HG03558 (cell line): Measurements from ENCODE around the gene PRMT3.
A peak's percentile ranks its signal among the peaks of the same experiment; 100 is the strongest.
"Not testable (repeated sequence)": the region's sequence is repeated elsewhere in the genome, so short reads cannot be mapped to it uniquely, and the experiment has no call there.

Experiments used
- ATAC-seq: cut with Tn5 transposase; IDR thresholded peaks from one replicate; pipeline ENCODE4 v1.9.1; 2021; ENCODE audit warnings: moderate number of reproducible peaks; ENCODE audit not compliant: unreplicated experiment; ENCODE audit errors: extremely low read depth

The PRMT3 gene

GRCh38 chr11:20373568-20374209 is 13.8 kb upstream of the PRMT3 start:
- ATAC-seq = no peak

GRCh38 chr11:20374741-20375300 is 12.7 kb upstream of the PRMT3 start:
- no peak for ATAC-seq

DNA sequence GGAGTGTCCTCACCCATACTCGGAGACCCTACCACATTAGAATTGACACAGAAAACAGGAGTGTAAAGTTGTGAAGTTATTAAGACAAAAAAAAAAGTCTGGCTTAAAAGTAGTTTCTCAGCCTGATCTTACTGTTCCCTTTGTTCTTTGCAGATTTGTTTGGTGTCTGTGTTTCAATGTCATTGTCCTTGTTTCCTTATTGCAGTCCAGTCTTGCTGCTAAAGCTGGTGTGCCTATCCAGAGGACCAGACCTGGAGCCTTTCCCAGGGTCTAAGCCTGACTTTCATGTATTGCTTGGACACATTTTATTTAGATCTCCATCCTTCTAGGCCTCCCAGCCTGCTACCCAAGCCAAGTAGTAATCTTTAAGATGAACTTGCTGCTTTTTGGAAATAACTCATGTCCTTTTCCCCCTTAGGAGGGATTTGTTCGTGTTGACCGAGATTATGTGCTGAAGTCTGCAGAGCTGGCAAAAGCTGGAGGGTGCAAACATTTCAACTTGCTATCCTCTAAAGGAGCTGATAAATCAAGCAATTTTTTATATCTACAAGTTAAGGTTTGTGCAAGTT is 11.3 kb upstream of the PRMT3 start:
- no peak for ATAC-seq

DNA sequence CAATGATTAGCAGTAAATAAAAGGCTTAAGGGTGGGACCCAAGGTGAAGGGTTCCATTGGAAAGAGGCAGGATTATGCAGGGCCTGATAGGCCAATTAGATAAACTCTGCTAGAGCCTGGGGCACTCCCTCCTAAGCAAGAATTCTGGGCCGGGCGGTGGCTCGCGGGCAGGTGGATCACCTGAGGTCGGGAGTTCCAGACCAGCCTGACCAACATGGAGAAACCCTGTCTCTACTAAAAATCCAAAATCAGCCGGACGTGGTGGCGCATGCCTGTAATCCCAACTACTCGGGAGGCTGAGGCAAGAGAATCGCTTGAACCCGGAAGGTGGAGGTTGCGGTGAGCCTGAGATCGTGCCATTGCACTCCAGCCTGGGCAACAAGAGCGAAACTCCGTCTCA is 1.5 kb upstream of the PRMT3 start:
- not testable (repeated sequence) for ATAC-seq

DNA sequence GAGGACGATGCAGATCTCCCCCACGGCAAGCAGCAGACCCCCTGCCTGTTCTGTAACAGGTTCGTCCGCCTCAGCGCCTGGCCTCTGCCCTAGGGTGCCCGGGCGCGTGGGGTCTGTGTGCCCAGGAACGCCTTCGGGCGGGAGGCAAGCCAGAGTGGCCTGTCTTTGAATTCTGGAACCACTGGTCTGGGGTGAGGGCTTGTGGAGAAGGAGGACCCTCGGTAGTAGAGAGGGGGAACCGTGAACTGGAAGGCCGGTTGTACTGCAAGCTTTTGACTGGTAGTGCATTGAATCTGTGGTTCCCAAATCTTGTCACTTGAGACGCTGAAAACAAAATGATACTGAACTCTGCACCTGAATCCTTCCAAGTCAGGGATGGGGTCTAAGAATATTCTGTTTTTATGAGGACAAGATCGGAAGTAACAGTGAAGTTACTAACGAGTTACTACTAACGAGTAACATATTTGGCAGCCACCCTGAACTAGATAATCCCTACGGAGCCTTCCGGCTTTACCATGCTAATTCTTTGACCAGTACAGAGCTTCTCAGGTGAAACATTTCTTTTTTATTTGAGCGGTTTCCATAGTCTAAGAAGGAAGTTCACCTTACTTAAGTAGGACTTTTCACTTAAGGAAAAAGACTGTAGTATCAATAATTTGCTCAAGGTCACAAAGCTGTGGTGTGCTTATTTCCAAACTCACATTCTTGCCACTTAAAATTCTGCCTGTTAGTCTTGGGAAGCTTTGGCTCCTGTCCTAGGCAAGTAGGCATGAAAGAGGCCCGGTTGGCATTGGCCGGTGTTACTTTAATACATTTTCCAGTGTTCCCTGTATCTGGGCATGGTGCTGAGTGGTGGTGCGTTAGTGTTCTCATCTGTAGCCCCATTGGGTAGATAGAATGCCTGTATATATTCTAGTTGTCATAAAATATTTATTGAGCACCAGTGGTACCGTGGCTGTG is 860 bp downstream of the PRMT3 start:
- ATAC-seq = no peak

DNA sequence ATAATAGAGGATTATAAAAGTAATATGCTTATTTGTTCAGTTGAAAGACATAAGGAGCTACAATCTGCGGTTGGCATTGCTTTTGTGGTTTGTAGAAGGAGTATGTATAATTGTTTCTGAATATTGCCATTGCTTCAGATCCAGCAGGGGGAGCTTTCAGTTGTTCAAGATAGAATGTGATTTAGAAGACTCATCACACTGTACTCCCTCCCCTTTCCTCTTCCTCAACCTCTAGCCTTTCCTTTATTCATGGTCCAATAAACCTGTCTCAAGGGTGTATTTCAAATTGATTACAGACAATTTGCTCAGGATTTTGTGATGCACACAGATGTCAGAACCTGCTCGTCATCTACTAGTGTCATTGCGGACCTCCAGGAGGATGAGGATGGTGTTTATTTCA is 9.8 kb downstream of the PRMT3 start:
- ATAC-seq = peak; percentile 69

DNA sequence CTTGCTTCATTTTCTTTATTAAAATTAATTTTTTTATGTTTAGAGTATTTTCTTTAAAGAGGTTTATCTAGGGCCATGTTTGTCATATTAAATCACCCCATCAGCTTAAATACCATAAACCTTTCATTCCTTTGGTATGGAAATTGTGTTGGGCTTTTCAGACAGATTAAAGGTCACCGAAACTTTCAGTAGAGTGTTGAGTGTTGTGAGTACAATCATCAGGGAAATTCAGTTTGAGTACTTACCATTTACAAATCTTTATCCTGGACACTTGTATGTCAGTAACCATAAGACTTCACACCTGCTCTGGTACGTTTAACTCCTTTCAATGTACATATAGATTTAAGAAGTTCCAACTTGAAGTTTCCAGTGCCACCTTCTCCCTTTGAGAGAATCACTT is 12.0 kb downstream of the PRMT3 start:
- no peak for ATAC-seq

GRCh38 chr11:20403059-20403458 is 15.5 kb downstream of the PRMT3 start:
- no peak for ATAC-seq

DNA sequence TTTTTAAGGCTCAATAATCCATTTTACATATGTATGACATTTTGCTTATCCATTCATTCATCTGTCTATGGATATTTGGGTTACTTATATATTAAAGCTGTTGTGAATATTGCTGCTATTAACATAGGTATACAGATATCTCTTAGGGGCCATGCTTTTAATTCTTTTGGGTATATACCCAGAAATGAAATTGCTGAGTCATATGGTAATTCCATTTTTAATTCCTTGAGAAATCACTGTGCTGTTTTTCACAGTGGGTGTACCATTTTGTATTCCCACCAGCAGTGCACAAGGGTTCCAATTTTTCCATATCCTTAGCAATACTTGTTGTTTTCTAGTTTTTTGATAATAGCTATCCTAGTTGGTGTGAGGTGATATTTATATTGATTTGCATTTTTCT is 19.0 kb downstream of the PRMT3 start:
- no peak for ATAC-seq

DNA sequence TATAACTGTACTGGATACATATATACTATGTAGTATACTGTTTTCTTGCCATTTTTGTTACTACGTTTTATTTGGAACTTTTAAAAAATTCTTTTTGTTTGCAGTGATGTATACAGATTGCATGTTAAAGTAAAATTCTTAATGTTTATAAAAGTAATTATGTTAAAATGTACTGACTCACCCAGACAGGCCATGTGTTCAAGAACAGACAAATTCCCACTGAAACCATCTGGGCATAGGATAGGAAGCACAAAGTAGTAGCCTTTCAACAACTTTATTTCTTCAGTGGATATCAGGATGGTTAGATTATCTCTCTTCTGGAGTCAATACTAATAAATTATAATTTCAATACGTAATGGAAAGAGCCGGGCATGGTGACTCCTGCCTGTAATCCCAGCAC is 19.8 kb downstream of the PRMT3 start:
- ATAC-seq = no peak

DNA sequence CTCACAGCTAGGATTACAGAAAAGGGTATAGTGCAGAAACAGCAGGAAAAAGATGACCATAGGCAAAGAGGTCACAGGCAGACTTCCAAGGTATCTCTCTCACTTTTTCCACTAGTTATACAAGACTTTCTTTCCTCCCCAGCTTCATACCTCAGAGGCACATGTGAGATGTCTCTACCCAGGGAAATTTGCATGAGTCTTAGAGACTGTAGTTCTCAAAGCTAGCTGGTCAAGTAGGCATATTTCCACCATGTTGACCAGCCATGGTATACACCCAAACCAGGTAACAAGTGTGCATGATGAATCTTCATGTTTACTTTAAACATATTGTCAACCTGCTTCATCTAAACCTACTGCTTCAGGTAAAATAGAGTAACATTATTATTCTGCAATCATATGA is 27.9 kb downstream of the PRMT3 start:
- no peak for ATAC-seq

DNA sequence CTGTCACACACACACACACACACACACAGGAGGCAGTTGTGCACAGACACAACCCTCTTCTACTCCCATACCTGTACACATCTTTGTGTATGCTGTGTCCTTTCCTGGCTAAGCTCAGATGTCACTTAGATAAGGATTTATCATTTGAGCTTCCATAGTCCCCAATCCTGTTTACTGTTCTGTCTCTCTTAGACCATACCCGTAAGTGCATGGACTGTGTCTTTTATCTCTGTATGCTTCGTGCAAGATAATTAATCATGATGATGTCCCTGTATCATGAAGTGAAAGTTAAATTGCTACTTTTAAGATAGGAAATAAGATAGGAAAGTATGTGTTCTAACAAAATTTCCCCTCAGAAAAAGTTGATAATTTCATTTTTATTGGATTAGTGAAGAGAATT is 30.3 kb downstream of the PRMT3 start:
- ATAC-seq = no peak

DNA sequence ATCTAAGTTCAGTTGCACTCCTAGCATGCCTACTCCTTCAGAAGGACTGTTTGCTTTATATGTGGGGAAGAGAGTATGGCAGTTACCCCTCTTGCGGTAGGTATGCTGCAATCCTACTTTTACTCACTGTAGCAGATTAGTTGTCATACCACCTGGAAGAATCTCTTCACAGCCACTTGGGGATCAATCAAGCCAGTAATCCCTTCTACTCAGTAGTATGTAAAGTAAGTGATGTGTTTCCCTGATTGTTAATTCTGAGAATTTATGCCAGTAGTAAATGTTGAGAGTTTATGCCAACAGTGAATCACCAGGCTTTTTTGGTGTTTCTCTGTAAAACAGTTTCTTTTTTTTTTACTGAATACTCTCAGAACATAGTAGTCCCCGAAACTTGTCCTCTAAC is 34.4 kb downstream of the PRMT3 start:
- no peak for ATAC-seq

GRCh38 chr11:20429216-20429615 is 41.7 kb downstream of the PRMT3 start:
- ATAC-seq = no peak

GRCh38 chr11:20438637-20439036 is 51.1 kb downstream of the PRMT3 start:
- no peak for ATAC-seq

- ATAC-seq = no peak
Measured at GRCh38 chr11:20443596-20443995, 56.1 kb downstream of the PRMT3 start.

DNA sequence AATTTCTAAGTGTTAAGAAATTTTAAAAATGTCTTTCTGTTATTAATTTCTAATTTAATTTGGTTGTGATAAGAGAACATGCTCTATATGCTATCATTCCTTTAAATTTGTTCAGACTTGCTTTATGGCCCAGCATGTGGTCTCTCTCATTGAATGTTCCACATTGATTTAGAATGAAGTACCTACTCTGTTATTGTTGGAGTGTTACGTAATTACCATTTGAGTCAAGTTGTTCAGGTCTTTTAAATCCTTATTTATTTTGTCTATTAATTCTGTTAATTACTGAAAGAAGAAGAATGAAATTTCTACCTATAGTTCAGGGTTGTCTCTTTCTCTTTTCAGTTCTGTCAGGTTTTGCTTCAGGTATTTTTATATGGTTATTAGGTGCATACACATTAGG is 57.0 kb downstream of the PRMT3 start:
- no peak for ATAC-seq

DNA sequence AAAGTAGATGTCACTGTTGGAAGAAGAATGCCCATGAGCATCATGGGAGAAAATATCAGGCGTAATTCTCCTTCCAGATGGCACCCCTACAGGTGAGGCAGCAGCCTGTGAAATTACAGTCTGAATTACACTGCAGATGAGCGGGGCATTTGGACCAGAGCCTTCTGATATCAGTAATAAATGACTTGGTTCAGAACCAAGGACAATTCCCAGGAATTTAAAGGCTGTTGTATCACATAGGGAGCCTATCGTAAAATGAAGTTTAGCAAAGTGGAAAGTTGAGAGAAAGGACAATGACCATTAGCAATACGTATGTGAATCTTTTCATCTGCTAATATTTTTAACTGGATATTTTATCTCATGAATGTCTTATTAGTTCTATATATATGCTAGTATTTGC is 61.3 kb downstream of the PRMT3 start:
- ATAC-seq = no peak

DNA sequence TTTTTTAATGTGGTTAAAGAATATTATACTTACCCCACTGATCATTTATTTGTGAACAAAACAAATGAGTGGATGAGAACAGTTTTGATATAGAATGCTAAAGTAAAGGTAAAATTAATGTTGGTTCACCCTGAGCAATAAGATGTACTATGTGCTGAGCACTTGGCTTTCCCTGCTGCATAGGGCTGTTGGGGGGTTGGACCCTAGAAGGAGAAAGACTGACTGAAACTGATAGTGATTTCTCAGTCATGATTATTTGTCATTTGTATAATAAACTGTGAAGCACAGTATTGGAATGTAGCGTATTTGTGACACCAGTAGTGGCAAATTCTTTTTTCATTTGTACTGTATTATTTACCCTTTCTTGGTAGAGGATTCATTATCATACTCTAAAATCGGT is 63.3 kb downstream of the PRMT3 start:
- no peak for ATAC-seq

DNA sequence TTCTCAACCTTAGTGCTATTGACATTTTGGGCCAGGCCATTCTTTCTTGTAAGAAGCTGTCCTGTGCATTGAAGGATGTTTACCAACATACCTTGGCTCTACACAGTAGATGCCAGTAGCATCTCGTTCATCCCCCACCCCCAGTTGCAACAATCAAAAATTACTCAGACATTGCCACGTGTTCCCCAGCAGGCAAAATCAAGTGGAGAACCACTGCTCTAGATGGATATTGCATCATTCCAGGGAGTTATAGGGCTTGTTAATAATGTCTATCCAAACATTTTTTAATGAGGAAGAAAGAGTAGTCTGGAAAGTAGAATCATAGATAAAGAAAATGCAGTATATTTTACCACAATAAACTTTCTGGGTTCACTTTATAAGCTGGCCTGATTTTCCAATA is 64.1 kb downstream of the PRMT3 start:
- no peak for ATAC-seq

DNA sequence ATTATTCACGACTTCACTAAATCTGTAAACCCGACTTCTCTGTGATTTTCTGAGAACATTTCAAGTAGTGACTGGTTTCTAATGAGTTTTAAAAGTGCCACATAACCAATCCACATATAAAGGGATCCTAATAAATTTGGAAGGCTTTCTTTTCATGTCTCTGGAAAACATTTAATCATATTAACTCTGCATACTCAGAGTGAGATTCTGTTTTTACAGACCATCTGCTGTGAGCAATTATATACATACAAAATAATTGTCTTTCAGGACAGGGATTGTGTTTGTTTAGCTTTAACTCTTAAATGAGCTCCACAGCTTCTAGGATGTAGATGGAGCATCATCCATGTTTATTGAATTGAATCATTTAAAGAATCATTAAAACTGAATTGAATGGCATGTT is 65.1 kb downstream of the PRMT3 start:
- ATAC-seq = no peak
